ENCODE data around the gene NTRK1.

NTRK1 gene

GRCh38 chr1:156858555-156858956 is 2.1 kb upstream of the NTRK1 start:
- no peak for TF ChIP-seq CTCF (IDR thresholded peaks at IDR 0.05; ENCODE audit: low read depth, low read length)
- no peak overlapping the region for H3K4me3 ChIP-seq (ENCODE audit: low read depth, low read length)

- no peak for TF ChIP-seq CTCF (IDR thresholded peaks at IDR 0.05; ENCODE audit: low read depth, low read length)
- H3K4me3 ChIP-seq (ENCODE audit: low read depth, low read length), result peak within 1 kb of the TSS; percentile 43
These were observed 1.6 kb upstream of the NTRK1 start, which contains the start of gene INSRR for GRCh38 chr1:156858959-156859522. Gene INSRR, minus strand, starts transcription at chr1:156859117. Its CDS starts 496 bp downstream, at chr1:156858621.

- TF ChIP-seq CTCF (IDR thresholded peaks at IDR 0.05; ENCODE audit: low read depth, low read length), result no peak
- H3K4me3 ChIP-seq (ENCODE audit: low read depth, low read length), result peak overlapping the region; percentile 43
These were observed 1.0 kb upstream of the NTRK1 start for GRCh38 chr1:156859523-156860112.

GRCh38 chr1:156860113-156860627 is 495 bp upstream of the NTRK1 start:
- peak overlapping the region; percentile 43 for H3K4me3 ChIP-seq (ENCODE audit: low read depth, low read length)
- peak; percentile 79 for TF ChIP-seq CTCF (IDR thresholded peaks at IDR 0.05; ENCODE audit: low read depth, low read length)

GRCh38 chr1:156862584-156862983 is 1.9 kb downstream of the NTRK1 start:
- TF ChIP-seq CTCF (IDR thresholded peaks at IDR 0.05; ENCODE audit: low read depth, low read length), result no peak
- H3K4me3 ChIP-seq (ENCODE audit: low read depth, low read length), result no peak overlapping the region

- no peak for TF ChIP-seq CTCF (IDR thresholded peaks at IDR 0.05; ENCODE audit: low read depth, low read length)
- no peak overlapping the region for H3K4me3 ChIP-seq (ENCODE audit: low read depth, low read length)
These were observed 2.4 kb downstream of the NTRK1 start for GRCh38 chr1:156862997-156863599.

GRCh38 chr1:156863631-156864030 is 3.0 kb downstream of the NTRK1 start:
- no peak overlapping the region for H3K4me3 ChIP-seq (ENCODE audit: low read depth, low read length)
- TF ChIP-seq CTCF (IDR thresholded peaks at IDR 0.05; ENCODE audit: low read depth, low read length), result no peak
